TTC549 (cell line): Measurements from ENCODE around the gene ALG10.
"Not testable (repeated sequence)": the region's sequence is repeated elsewhere in the genome, so short reads cannot be mapped to it uniquely, and the experiment has no call there.

Source experiments
- FAIRE-seq: peaks from 2 replicates; lab custom pipeline; 2012; peaks lifted over from hg19 to GRCh38; lab: Jason Lieb, UNC

Gene ALG10

GRCh38 chr12:34022079-34022830 lies at the start of gene ALG10:
TSS of gene ALG10 (plus strand) at chr12:34022496. CDS start at chr12:34022600, 104 bp downstream.
- peak; percentile 95 for FAIRE-seq

GRCh38 chr12:33972884-33973283 lies 49.4 kb upstream of the ALG10 start:
- not testable (repeated sequence) for FAIRE-seq

- FAIRE-seq, result no peak
Measured at GRCh38 chr12:33977887-33978286, 44.4 kb upstream of the ALG10 start.

- FAIRE-seq, result no peak
Measured at GRCh38 chr12:33988197-33988805, 34.0 kb upstream of the ALG10 start.

GRCh38 chr12:33988913-33989312 lies 33.4 kb upstream of the ALG10 start:
- no peak for FAIRE-seq

GRCh38 chr12:33994857-33995808 lies 27.2 kb upstream of the ALG10 start:
- FAIRE-seq, result no peak

GRCh38 chr12:34008835-34009234 lies 13.5 kb upstream of the ALG10 start:
- FAIRE-seq, result not testable (repeated sequence)

- FAIRE-seq, result no peak
Measured at GRCh38 chr12:34016361-34016760, 5.9 kb upstream of the ALG10 start.

GRCh38 chr12:34021071-34021470 lies 1.2 kb upstream of the ALG10 start:
- no peak for FAIRE-seq

- not testable (repeated sequence) for FAIRE-seq
Measured at GRCh38 chr12:34027661-34028060, 5.4 kb downstream of the ALG10 start.

- no peak for FAIRE-seq
Measured at GRCh38 chr12:34030591-34030990, 8.3 kb downstream of the ALG10 start.

- peak; percentile 96 for FAIRE-seq
Measured at GRCh38 chr12:34033628-34034296, 11.5 kb downstream of the ALG10 start.

GRCh38 chr12:34038357-34038756 lies 16.1 kb downstream of the ALG10 start:
- peak; percentile 91 for FAIRE-seq

GRCh38 chr12:34046570-34046969 lies 24.3 kb downstream of the ALG10 start:
- no peak for FAIRE-seq

- FAIRE-seq, result not testable (repeated sequence)
Measured at GRCh38 chr12:34047855-34048254, 25.6 kb downstream of the ALG10 start.

GRCh38 chr12:34048714-34049113 lies 26.4 kb downstream of the ALG10 start:
- no peak for FAIRE-seq

GRCh38 chr12:34051486-34051885 lies 29.2 kb downstream of the ALG10 start:
- FAIRE-seq, result no peak

GRCh38 chr12:34054938-34055337 lies 32.6 kb downstream of the ALG10 start:
- FAIRE-seq, result no peak
